ENCODE data around the gene GATAD2B. TPM values are rescaled to one million over a fixed set of nuclear protein-coding genes. Genes with fewer than 3 reads are reported as not detected.
A peak's percentile ranks its signal among the peaks of the same experiment; 100 is the strongest.
"Not testable (repeated sequence)": the region's sequence is repeated elsewhere in the genome, so short reads cannot be mapped to it uniquely, and the experiment has no call there.

Gene GATAD2B
- total RNA-seq, 1 experiment from 2014 or later: 46.9 TPM

DNA sequence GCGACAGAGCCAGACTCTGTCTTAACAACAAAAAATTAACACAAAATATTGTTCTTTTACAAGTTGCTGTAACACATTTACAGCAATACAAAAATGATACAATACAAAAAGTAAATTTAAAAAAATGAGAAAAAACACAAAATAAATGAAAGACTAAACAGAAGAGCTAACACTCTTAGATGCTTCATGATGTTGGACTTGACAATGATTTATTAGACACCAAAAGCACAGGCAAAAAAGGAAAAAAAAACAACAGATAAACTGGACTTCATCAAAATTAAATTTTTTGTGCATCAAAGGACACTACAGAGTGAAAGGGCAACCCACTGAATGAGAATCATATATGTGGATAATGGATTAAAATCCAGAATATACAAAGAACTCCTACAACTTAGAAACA is 16.4 kb downstream of the GATAD2B start:
- no peak for ATAC-seq
- no peaks in the 10 kb centered on the region for H3K27me3 Mint-ChIP-seq (ENCODE audit: low read depth)
- H3K4me1 Mint-ChIP-seq: 0 out of 2 replicates have a peak, but pooled peaks cover 6% of the 10 kb centered on the region
- H3K9me3 Mint-ChIP-seq: peaks cover 6% of the 10 kb centered on the region; the same call in 1 of the 2 replicates
- CTCF ChIA-PET: no interaction called here
- POLR2A ChIA-PET: interaction anchor here (0.6 kb wide), 2 partner anchors 12 to 634 kb away, joined by 3 read pairs; no protein-coding TSS in a partner anchor
- no peak for DNase-seq (ENCODE audit: low spot score)
- H3K36me3 Mint-ChIP-seq: peaks cover 20% of the 10 kb centered on the region
- TF ChIP-seq ZBTB21 (CRISPR knock-in tag; IDR thresholded peaks at IDR 0.05; ENCODE audit: borderline replicate concordance): no peak
- no peak for TF ChIP-seq ZNF671 (CRISPR knock-in tag; IDR thresholded peaks at IDR 0.05)
- TF ChIP-seq JUN (CRISPR knock-in tag; IDR thresholded peaks at IDR 0.05): no peak
- TF ChIP-seq ELF4 (CRISPR knock-in tag; IDR thresholded peaks at IDR 0.05; ENCODE audit: low read depth): no peak
- TF ChIP-seq ATF3 (CRISPR knock-in tag; conservative IDR thresholded peaks at IDR 0.05): no peak
- TF ChIP-seq MYBL2 (CRISPR knock-in tag; IDR thresholded peaks at IDR 0.05): no peak
- TF ChIP-seq TEAD4 (CRISPR knock-in tag; IDR thresholded peaks at IDR 0.05): no peak
- TF ChIP-seq STAT6 (CRISPR knock-in tag; conservative IDR thresholded peaks at IDR 0.05; ENCODE audit: low read depth): no peak
- no peak for TF ChIP-seq ARID4B (CRISPR knock-in tag; IDR thresholded peaks at IDR 0.05; ENCODE audit: borderline replicate concordance)
- no peak overlapping the region for H3K4me3 Mint-ChIP-seq
- H3K27ac Mint-ChIP-seq: peak overlapping the region; percentile 50; the same call in 1 of the 2 replicates

GRCh38 chr1:153905908-153906307 is 16.9 kb downstream of the GATAD2B start:
- H3K36me3 Mint-ChIP-seq: peaks cover 20% of the 10 kb centered on the region
- H3K4me3 Mint-ChIP-seq; H3K4me1 Mint-ChIP-seq; DNase-seq (ENCODE audit: low spot score); H3K27me3 Mint-ChIP-seq (ENCODE audit: low read depth); H3K9me3 Mint-ChIP-seq; ATAC-seq; CTCF ChIA-PET: not testable (repeated sequence)
- POLR2A ChIA-PET: interaction anchor here (0.6 kb wide), 2 partner anchors 12 to 633 kb away, joined by 3 read pairs; no protein-coding TSS in a partner anchor
- peak overlapping the region; percentile 53; the same call in 1 of the 2 replicates for H3K27ac Mint-ChIP-seq

DNA sequence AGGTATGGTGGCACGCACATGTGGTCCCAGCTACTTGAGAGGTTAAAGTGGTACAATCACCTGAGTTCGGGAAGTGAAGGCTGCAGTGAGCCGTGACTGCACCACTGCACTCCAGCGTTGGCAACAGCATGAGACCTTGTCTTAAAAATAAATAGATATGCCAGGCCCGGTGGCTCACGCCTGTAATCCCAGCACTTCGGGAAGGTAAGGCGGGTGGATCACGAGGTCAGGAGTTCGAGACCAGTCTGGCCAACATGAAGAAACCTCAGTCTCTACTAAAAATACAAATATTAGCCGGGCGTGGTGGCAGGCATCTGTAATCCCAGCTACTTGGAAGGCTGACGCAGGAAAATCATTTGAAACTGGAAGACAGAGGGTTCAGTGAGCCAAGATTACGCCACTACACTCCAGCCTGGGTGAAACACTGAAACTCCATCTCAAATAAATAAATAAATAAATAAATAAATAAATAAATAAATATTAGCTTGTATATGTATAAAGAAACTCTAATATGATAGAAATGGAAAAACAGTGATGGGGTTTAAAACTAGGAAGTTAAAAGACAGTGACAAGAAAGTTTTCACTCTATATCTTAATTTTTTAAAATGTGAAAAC is 18.8 kb downstream of the GATAD2B start:
- peaks cover 10% of the 10 kb centered on the region for H3K4me1 Mint-ChIP-seq
- DNase-seq (ENCODE audit: low spot score) (no peak), ATAC-seq (no peak)
- ChIA-PET CTCF (interaction anchor here (0.5 kb wide), 1 partner anchor 43 kb away, joined by 6 read pairs; the partner anchor contains the start of gene DENND4B), POLR2A (no interaction called here)
- H3K36me3 Mint-ChIP-seq: peaks cover 23% of the 10 kb centered on the region
- no peaks in the 10 kb centered on the region for H3K27me3 Mint-ChIP-seq (ENCODE audit: low read depth)
- 0 out of 2 replicates have a peak overlapping the region, but pooled peaks have one; percentile 73 for H3K27ac Mint-ChIP-seq
- H3K4me3 Mint-ChIP-seq: no peak overlapping the region
- peaks cover 6% of the 10 kb centered on the region; the same call in 1 of the 2 replicates for H3K9me3 Mint-ChIP-seq
- TF ChIP-seq SOX15 (CRISPR knock-in tag; IDR thresholded peaks at IDR 0.05) (no peak), ZNF263 (CRISPR knock-in tag; IDR thresholded peaks at IDR 0.05; ENCODE audit: low read depth) (no peak), NR1H2 (CRISPR knock-in tag; IDR thresholded peaks at IDR 0.05) (no peak), ERG (CRISPR knock-in tag; IDR thresholded peaks at IDR 0.05) (no peak), GRHL2 (CRISPR knock-in tag; IDR thresholded peaks at IDR 0.05; ENCODE audit: insufficient replicate concordance, severe bottlenecking) (no peak), ZNF138 (CRISPR knock-in tag; conservative IDR thresholded peaks at IDR 0.05) (no peak)
- TF ChIP-seq, protein P1, sequence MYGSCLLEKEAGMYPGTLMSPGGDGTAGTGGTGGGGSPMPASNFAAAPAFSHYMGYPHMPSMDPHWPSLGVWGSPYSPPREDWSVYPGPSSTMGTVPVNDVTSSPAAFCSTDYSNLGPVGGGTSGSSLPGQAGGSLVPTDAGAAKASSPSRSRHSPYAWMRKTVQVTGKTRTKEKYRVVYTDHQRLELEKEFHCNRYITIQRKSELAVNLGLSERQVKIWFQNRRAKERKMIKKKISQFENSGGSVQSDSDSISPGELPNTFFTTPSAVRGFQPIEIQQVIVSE (CRISPR knock-in tag; IDR thresholded peaks at IDR 0.05; ENCODE audit: borderline replicate concordance): no peak
- TF ChIP-seq, protein P2, sequence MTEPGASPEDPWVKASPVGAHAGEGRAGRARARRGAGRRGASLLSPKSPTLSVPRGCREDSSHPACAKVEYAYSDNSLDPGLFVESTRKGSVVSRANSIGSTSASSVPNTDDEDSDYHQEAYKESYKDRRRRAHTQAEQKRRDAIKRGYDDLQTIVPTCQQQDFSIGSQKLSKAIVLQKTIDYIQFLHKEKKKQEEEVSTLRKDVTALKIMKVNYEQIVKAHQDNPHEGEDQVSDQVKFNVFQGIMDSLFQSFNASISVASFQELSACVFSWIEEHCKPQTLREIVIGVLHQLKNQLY (CRISPR knock-in tag; IDR thresholded peaks at IDR 0.05): no peak
- TF ChIP-seq, protein P3, sequence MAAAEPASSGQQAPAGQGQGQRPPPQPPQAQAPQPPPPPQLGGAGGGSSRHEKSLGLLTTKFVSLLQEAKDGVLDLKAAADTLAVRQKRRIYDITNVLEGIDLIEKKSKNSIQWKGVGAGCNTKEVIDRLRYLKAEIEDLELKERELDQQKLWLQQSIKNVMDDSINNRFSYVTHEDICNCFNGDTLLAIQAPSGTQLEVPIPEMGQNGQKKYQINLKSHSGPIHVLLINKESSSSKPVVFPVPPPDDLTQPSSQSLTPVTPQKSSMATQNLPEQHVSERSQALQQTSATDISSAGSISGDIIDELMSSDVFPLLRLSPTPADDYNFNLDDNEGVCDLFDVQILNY (CRISPR knock-in tag; IDR thresholded peaks at IDR 0.05): no peak

Data from WTC11 (cell line).